ENCODE data around the gene DAZAP1.

DNA sequence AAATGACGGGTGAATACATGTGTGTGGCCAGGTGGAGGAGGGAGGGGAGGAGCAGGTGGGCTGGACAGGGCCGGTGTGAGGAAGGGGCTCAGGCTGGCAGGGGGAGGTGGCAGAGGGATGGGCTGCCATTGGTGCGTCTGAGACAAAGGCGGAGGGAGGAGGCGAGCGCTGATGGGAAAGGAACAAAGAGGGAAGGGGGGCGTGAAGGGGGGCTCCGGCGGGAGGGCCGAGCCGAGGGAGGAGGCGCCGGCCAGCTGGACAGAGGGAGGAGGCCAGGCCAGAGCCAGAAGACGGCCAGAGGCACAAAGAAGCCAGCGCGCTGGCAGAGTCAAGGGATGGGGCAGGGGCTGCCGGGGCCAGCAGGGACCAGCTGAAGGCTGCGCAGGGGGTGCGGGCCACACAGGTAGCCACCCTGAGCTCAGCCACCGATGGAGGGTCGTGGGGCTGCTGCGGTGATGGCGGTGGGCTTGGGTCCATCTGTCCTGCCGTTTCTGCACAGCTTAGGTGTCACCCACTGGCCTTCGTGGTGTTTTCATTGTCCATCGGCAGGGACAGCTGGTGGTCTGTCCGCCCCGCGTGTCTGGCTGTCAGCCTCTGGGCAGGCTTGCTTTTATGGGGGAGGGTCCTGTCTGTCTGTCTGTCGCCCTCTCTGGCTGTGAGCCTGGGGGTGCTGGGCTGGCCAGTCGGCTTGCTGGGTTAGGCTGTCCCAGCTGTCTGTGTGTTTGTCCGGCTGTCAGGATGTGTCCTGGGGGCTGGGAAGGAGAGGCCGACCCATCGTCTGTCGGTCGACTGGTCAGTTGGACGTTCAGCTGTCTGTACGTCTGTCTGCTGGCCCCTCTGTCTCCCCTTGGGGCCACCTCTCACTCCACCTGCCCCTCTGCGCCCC, 44.8 kb downstream of the DAZAP1 start:
- TF ChIP-seq, protein P1, sequence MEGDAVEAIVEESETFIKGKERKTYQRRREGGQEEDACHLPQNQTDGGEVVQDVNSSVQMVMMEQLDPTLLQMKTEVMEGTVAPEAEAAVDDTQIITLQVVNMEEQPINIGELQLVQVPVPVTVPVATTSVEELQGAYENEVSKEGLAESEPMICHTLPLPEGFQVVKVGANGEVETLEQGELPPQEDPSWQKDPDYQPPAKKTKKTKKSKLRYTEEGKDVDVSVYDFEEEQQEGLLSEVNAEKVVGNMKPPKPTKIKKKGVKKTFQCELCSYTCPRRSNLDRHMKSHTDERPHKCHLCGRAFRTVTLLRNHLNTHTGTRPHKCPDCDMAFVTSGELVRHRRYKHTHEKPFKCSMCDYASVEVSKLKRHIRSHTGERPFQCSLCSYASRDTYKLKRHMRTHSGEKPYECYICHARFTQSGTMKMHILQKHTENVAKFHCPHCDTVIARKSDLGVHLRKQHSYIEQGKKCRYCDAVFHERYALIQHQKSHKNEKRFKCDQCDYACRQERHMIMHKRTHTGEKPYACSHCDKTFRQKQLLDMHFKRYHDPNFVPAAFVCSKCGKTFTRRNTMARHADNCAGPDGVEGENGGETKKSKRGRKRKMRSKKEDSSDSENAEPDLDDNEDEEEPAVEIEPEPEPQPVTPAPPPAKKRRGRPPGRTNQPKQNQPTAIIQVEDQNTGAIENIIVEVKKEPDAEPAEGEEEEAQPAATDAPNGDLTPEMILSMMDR (IDR thresholded peaks at IDR 0.05): no peak
- no peak for TF ChIP-seq EZH2 (IDR thresholded peaks at IDR 0.05)
